K562 (cell line): ENCODE data around the gene BLOC1S2. TPM values are rescaled to one million over a fixed set of nuclear protein-coding genes. Genes with fewer than 3 reads are reported as not detected.

Experiments
- ATAC-seq: fragments of 200-7000 bp; cut with Tn5 transposase; 3 replicates; pipeline ENCODE4 v1.9.1; 2020; ENCODE audit warnings: moderate library complexity
- BruUV-seq: library from RNA; stranded (reverse); fragments of 400-500 nt; replicated peaks from 2 replicates; lab custom pipeline; 2021; lab: Mats Ljungman, UMichigan
- CTCF ChIA-PET: fragments of 300-600 bp; formaldehyde crosslinking; extraction: SDS; loops from one replicate; lab custom pipeline; 2021; ENCODE audit warnings: low intra/inter-chr PET ratio; lab: Yijun Ruan, JAX
- POLR2A ChIA-PET: fragments of 300-600, 350-650 bp; sonication (Branson Sonifier 250); formaldehyde crosslinking; extraction: SDS; loops from one replicate; lab custom pipeline; 2021; ENCODE audit warnings: antibody characterized with exemption, inconsistent platforms; lab: Yijun Ruan, JAX
- DNase-seq, 4 experiments: peaks; one replicate each; pipeline versions ENCODE4 v3.0.0 to v3.0.0-alpha.2; 2011 to 2018; ENCODE audit warnings: low spot score in 3 of 4, mixed read lengths in 3 of 4; ENCODE audit errors: extremely low read depth in 1 of 4
- FAIRE-seq: peaks from 2 replicates; lab custom pipeline; 2011; peaks lifted over from hg19 to GRCh38; lab: Jason Lieb, UNC
- H2AFZ ChIP-seq: 2 replicates; pipeline ENCODE4 v1.6.0; 2011; ENCODE audit warnings: low read depth, low read length, control low read depth, inconsistent platforms
- H3K27ac ChIP-seq: fragments of 200-600 bp; 3 replicates; pipeline ENCODE4 v1.8.0; 2011; ENCODE audit warnings: low read depth, mild to moderate bottlenecking, control low read depth, inconsistent platforms, low read length, moderate library complexity, mixed read lengths; ENCODE audit errors: extremely low read depth
- H3K27me3 ChIP-seq, 2 experiments: fragments of 300-600 bp in 1 of 2; 2 replicates in 1 of 2; 3 replicates in 1 of 2; pipeline versions ENCODE4 v1.6.0 to v1.8.0; 2011; ENCODE audit warnings: inconsistent platforms in 2 of 2, low read length in 2 of 2, mild to moderate bottlenecking in 1 of 2, mixed read lengths in 1 of 2, moderate library complexity in 1 of 2; ENCODE audit not compliant: control insufficient read depth in 2 of 2, insufficient read depth in 2 of 2
- H3K36me3 ChIP-seq: fragments of 300-600 bp; 3 replicates; pipeline ENCODE4 v1.8.0; 2011; ENCODE audit warnings: mild to moderate bottlenecking, low read length, inconsistent platforms; ENCODE audit not compliant: control insufficient read depth, insufficient read depth
- H3K4me1 ChIP-seq, 2 experiments: fragments of 200-600 bp in 1 of 2; replicated peaks in 1 of 2; 2 replicates in 1 of 2; 3 replicates in 1 of 2; pipeline versions ENCODE4 v1.5.1 to v1.8.0; 2011; ENCODE audit warnings: inconsistent platforms in 2 of 2, low read length in 2 of 2, mild to moderate bottlenecking in 1 of 2, mixed read lengths in 1 of 2, moderate library complexity in 1 of 2; ENCODE audit not compliant: control insufficient read depth in 2 of 2, insufficient read depth in 2 of 2
- H3K4me2 ChIP-seq: 2 replicates; pipeline ENCODE4 v1.6.1; 2011; ENCODE audit warnings: low read length, control low read depth, inconsistent platforms, mixed read lengths; ENCODE audit not compliant: insufficient read depth
- H3K4me3 ChIP-seq: fragments of 200-600 bp; sonication (generic), shearing (Covaris generic); 2 replicates; pipeline ENCODE4 v1.5.1; 2016; ENCODE audit warnings: control low read depth, inconsistent platforms
- H3K79me2 ChIP-seq: fragments of 200-600 bp; 3 replicates; pipeline ENCODE4 v1.8.0; 2011; ENCODE audit warnings: low read length, inconsistent platforms; ENCODE audit not compliant: control insufficient read depth, insufficient read depth
- H3K9ac ChIP-seq, 2 experiments: 2 replicates each; pipeline versions ENCODE4 v1.6.0 to v1.6.1; 2011; ENCODE audit warnings: low read depth in 2 of 2, low read length in 2 of 2, control low read depth in 1 of 2, inconsistent platforms in 1 of 2, mild to moderate bottlenecking in 1 of 2, mixed read lengths in 1 of 2; ENCODE audit not compliant: insufficient read depth in 1 of 2
- H3K9me1 ChIP-seq: one replicate; pipeline ENCODE4 v1.6.0; 2011; ENCODE audit warnings: inconsistent platforms, mild to moderate bottlenecking, low read length, moderate library complexity; ENCODE audit not compliant: control insufficient read depth, insufficient read depth
- H3K9me3 ChIP-seq: replicated peaks from 2 replicates; pipeline ENCODE4 v1.5.1; 2011; ENCODE audit warnings: low read depth, low read length, inconsistent platforms; ENCODE audit not compliant: control insufficient read depth, insufficient read depth
- H4K20me1 ChIP-seq: replicated peaks from 2 replicates; pipeline ENCODE4 v1.6.1; 2011; ENCODE audit warnings: low read length, inconsistent platforms, mixed read lengths; ENCODE audit not compliant: control insufficient read depth, insufficient read depth
- ATF2 ChIP-seq: sonication (generic); formaldehyde crosslinking; IDR thresholded peaks from 2 replicates; pipeline ENCODE4 v1.8.1; 2022; ENCODE audit warnings: missing genetic modification reagents
- DNMT1 ChIP-seq: fragments of 450-650 bp; IDR thresholded peaks from 2 replicates; pipeline ENCODE4 v1.6.1; 2016; ENCODE audit warnings: antibody characterized with exemption, mild to moderate bottlenecking
- ELK1 ChIP-seq: sonication (generic); formaldehyde crosslinking; IDR thresholded peaks from 2 replicates; pipeline ENCODE4 v1.8.1; 2022; ENCODE audit warnings: missing genetic modification reagents
- FOXM1 ChIP-seq, 2 experiments: fragments of 450-650 bp in 1 of 2; sonication (generic) in 1 of 2; formaldehyde crosslinking in 1 of 2; IDR thresholded peaks; 2 replicates each; pipeline versions ENCODE4 v1.6.1 to v1.9.0; 2017 to 2022; ENCODE audit warnings: low read depth in 2 of 2, mild to moderate bottlenecking in 2 of 2, missing genetic modification reagents in 1 of 2, moderate library complexity in 1 of 2
- RBM39 ChIP-seq: fragments of 200-400 bp; formaldehyde crosslinking; optimal IDR thresholded peaks from 2 replicates; pipeline ENCODE3; 2018; ENCODE audit warnings: low read depth, low read length
- RNF2 ChIP-seq: sonication (generic); IDR thresholded peaks from 2 replicates; pipeline ENCODE4 v1.6.1; 2016
- TCF7L2 ChIP-seq: fragments of 150-350 bp; IDR thresholded peaks from 2 replicates; pipeline ENCODE4 v1.6.1; 2016; ENCODE audit warnings: low read depth, mild to moderate bottlenecking, low read length, moderate library complexity
- THRAP3 ChIP-seq: fragments of 450-650 bp; IDR thresholded peaks from 2 replicates; pipeline ENCODE4 v1.6.1; 2016; ENCODE audit warnings: mild to moderate bottlenecking, inconsistent platforms, borderline replicate concordance
- WHSC1 ChIP-seq: IDR thresholded peaks from one replicate; pipeline ENCODE4 v1.6.1; 2012; ENCODE audit warnings: low read length, control low read depth, inconsistent platforms
- YBX1 ChIP-seq: fragments of 450-650 bp; IDR thresholded peaks from 2 replicates; pipeline ENCODE4 v1.7.1; 2016; ENCODE audit warnings: mild to moderate bottlenecking
- WGBS: fragments of 100-300 bp; shearing (Covaris generic); methylation state at CpG from one replicate; pipeline ENCODE4 v1.1.6; 2016; ENCODE audit warnings: low coverage, mixed read lengths; ENCODE audit not compliant: insufficient coverage; ENCODE audit errors: missing lambda C conversion rate; 5-methylcytosine and 5-hydroxymethylcytosine counted together
- in situ Hi-C: fragments of 300-500 bp; cut with MboI; formaldehyde crosslinking; loops from 4 replicates; pipeline ENCODE4 v1.15.0; 2018; ENCODE audit warnings: inconsistent platforms, mixed read lengths
- intact Hi-C: fragments of 100-400 bp; cut with micrococcal nuclease; formaldehyde crosslinking; loops from 2 replicates; pipeline ENCODE4 v1.14.2; 2022
- polyA plus RNA-seq, 8 experiments: library from polyadenylated mRNA; depleted of rRNA in 4 of 8; stranded (reverse) in 5 of 8; unstranded in 3 of 8; fragments of >200 nt; fragmentation: Nextera tagmentation in 2 of 8; fragmentation: Illumina TruSeq in 1 of 8; extraction: Ambion mirVana in 2 of 8; extraction: Trizol in 1 of 8; gene quantifications; 2 replicates each; pipeline versions ENCODE4 v1.2.1 to v1.2.3, GENCODE V29; 2011 to 2014; ENCODE audit warnings: inconsistent platforms in 1 of 8, missing spikeins in 1 of 8
- total RNA-seq, 7 experiments: library from RNA; depleted of rRNA in 6 of 7; stranded (reverse); fragments of >200 nt in 6 of 7; fragmentation: Illumina TruSeq in 2 of 7; extraction: Trizol in 2 of 7; gene quantifications; 2 replicates each; pipeline versions ENCODE4 v1.2.1 to v1.2.3, GENCODE V29; 2011 to 2021; ENCODE audit warnings: low replicate concordance in 1 of 7
- TF ChIP-seq, protein P1 (sequence below): fragments of 200-400 bp; formaldehyde crosslinking; IDR thresholded peaks from 2 replicates; pipeline ENCODE4 v1.6.1; 2017; ENCODE audit warnings: mild to moderate bottlenecking, low read depth, low read length, moderate library complexity
- TF ChIP-seq, protein P2 (sequence below): fragments of 250-450 bp; sonication (Bioruptor Pico); IDR thresholded peaks from 2 replicates; pipeline ENCODE4 v1.8.0; 2021; ENCODE audit warnings: moderate library complexity, mild to moderate bottlenecking, inconsistent platforms
- TF ChIP-seq, protein P3 (sequence below): sonication (generic); formaldehyde crosslinking; IDR thresholded peaks from 2 replicates; pipeline ENCODE4 v1.5.0; 2020; ENCODE audit warnings: missing genetic modification reagents

The BLOC1S2 gene
- total and polyA plus RNA-seq, 9 of the 15 experiments (the other 6 are each of a cell fraction or from before 2014, with no cell fraction given) = 29.5 to 45.8 (median 34.9) TPM

GRCh38 chr10:100327718-100328009 is 41.2 kb upstream of the BLOC1S2 start (continued):
- TF ChIP-seq THRAP3 = no peak

DNA sequence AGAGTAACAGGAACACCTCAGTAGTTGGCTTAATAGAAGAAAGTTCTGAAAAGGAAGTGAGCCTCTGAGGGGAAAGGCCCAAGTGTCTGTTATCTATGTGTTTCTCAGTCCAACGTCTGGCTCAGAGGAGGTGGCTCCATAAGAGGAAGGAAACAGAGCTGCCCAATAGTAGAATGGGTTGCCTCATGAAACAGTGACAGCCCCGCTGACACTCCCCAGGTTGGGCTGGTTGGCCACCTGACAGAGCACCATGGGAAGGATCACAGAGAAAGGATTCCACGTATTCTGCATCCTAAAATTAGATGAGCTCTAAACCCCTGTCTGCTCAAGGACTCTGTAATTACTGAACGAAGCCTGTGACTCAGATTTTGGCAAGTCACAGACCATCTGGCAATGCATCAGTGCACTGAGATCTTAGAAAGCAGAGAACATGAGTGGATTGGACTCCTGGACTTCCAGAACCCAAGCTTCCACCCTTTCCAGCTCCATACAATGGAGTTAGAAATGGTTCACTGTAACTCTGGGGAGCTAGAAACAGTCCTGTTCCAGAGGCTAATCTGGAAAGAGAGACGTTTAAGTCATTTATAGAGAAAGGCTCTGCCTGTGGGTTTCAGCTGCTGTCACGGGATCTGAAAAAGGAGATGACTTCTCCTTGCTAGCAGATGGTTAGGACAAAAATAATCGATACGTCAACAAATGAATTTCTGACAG is 40.7 kb upstream of the BLOC1S2 start:
- no peak for DNase-seq
- Histone ChIP-seq H3K9me3 (no peaks in the 10 kb centered on the region), H3K27me3 (peaks cover 6 to 38% of the 10 kb centered on the region in 2 experiments; a peak in 4 of 5 replicates), H3K4me1 (no peaks in the 10 kb centered on the region), H3K9me1 (no peaks in the 10 kb centered on the region), H3K27ac (no peak overlapping the region), H3K79me2 (no peaks in the 10 kb centered on the region), H2AFZ (no peak overlapping the region), H3K4me3 (no peak overlapping the region), H3K4me2 (no peak overlapping the region), H3K9ac (no peak overlapping the region), H3K36me3 (no peaks in the 10 kb centered on the region), H4K20me1 (no peaks in the 10 kb centered on the region)
- 3% methylated on average over 5 of the region's 8 CpGs for WGBS
- ChIA-PET CTCF (interaction anchor here (0.6 kb wide), 1 partner anchor 11 kb away, joined by 3 read pairs; no protein-coding TSS in a partner anchor), POLR2A (no interaction called here)
- no peak for ATAC-seq
- no TSS peak for BruUV-seq
- in situ Hi-C loops = loop anchor here (25.0 kb wide), 1 partner anchor 560 kb away; no protein-coding TSS in a partner anchor
- FAIRE-seq = no peak
- intact Hi-C loops = no loop called here
- TF ChIP-seq, protein P1, sequence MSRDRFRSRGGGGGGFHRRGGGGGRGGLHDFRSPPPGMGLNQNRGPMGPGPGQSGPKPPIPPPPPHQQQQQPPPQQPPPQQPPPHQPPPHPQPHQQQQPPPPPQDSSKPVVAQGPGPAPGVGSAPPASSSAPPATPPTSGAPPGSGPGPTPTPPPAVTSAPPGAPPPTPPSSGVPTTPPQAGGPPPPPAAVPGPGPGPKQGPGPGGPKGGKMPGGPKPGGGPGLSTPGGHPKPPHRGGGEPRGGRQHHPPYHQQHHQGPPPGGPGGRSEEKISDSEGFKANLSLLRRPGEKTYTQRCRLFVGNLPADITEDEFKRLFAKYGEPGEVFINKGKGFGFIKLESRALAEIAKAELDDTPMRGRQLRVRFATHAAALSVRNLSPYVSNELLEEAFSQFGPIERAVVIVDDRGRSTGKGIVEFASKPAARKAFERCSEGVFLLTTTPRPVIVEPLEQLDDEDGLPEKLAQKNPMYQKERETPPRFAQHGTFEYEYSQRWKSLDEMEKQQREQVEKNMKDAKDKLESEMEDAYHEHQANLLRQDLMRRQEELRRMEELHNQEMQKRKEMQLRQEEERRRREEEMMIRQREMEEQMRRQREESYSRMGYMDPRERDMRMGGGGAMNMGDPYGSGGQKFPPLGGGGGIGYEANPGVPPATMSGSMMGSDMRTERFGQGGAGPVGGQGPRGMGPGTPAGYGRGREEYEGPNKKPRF = no peak
- TF ChIP-seq RNF2 (no peak), RBM39 (no peak), DNMT1 (no peak), WHSC1 (no peak), TCF7L2 (no peak), FOXM1 (IDR thresholded peaks at IDR 0.05; ENCODE audit: low read depth) (no peak), FOXM1 (CRISPR knock-in tag; IDR thresholded peaks at IDR 0.05; ENCODE audit: low read depth) (no peak), YBX1 (no peak), ELK1 (CRISPR knock-in tag) (no peak), ATF2 (CRISPR knock-in tag) (no peak)
- TF ChIP-seq, protein P2, sequence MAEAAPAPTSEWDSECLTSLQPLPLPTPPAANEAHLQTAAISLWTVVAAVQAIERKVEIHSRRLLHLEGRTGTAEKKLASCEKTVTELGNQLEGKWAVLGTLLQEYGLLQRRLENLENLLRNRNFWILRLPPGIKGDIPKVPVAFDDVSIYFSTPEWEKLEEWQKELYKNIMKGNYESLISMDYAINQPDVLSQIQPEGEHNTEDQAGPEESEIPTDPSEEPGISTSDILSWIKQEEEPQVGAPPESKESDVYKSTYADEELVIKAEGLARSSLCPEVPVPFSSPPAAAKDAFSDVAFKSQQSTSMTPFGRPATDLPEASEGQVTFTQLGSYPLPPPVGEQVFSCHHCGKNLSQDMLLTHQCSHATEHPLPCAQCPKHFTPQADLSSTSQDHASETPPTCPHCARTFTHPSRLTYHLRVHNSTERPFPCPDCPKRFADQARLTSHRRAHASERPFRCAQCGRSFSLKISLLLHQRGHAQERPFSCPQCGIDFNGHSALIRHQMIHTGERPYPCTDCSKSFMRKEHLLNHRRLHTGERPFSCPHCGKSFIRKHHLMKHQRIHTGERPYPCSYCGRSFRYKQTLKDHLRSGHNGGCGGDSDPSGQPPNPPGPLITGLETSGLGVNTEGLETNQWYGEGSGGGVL (CRISPR knock-in tag) = no peak
- TF ChIP-seq, protein P3, sequence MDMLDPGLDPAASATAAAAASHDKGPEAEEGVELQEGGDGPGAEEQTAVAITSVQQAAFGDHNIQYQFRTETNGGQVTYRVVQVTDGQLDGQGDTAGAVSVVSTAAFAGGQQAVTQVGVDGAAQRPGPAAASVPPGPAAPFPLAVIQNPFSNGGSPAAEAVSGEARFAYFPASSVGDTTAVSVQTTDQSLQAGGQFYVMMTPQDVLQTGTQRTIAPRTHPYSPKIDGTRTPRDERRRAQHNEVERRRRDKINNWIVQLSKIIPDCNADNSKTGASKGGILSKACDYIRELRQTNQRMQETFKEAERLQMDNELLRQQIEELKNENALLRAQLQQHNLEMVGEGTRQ (CRISPR knock-in tag) = no peak
